SK-N-SH (cell line): ENCODE data around the gene PRKG1. TPM values are rescaled to one million over a fixed set of nuclear protein-coding genes. Genes with fewer than 3 reads are reported as not detected.

Experiments
- CTCF ChIA-PET: fragments of 300-600, 350-600 bp; formaldehyde crosslinking; extraction: SDS; loops from one replicate; lab custom pipeline; 2021; lab: Yijun Ruan, JAX
- POLR2A ChIA-PET: fragments of 350-600 bp; sonication (Branson Sonifier 250); formaldehyde crosslinking; extraction: SDS; loops from one replicate; lab custom pipeline; 2020; ENCODE audit warnings: antibody characterized with exemption, inconsistent platforms; lab: Yijun Ruan, JAX
- DNase-seq: peaks from one replicate; pipeline ENCODE4 v3.0.0; 2012
- H2AFZ ChIP-seq: fragments of 200-600 bp; sonication (generic); 2 replicates; pipeline ENCODE4 v1.8.1; 2016; ENCODE audit warnings: antibody characterized with exemption, mild to moderate bottlenecking, low read depth
- H3F3A ChIP-seq: fragments of 200-600 bp; sonication (generic); replicated peaks from 2 replicates; pipeline ENCODE3; 2016; ENCODE audit warnings: antibody characterized with exemption, mild to moderate bottlenecking; ENCODE audit not compliant: insufficient read depth
- H3K27ac ChIP-seq, 2 experiments: fragments of 200-500 bp in 1 of 2; fragments of 200-600 bp in 1 of 2; sonication (Bioruptor generic) in 1 of 2; sonication (generic), shearing (Covaris generic) in 1 of 2; 2 replicates each; pipeline versions ENCODE4 v1.5.1 to v1.6.1; 2014 to 2016; ENCODE audit warnings: low read depth in 2 of 2, inconsistent platforms in 1 of 2, low read length in 1 of 2, mild to moderate bottlenecking in 1 of 2, mixed read lengths in 1 of 2
- H3K27me3 ChIP-seq: fragments of 200-600 bp; sonication (generic), shearing (Covaris generic); 2 replicates; pipeline ENCODE4 v1.6.1; 2016; ENCODE audit warnings: mixed run types; ENCODE audit not compliant: insufficient read depth
- H3K36me3 ChIP-seq, 2 experiments: fragments of 200-500 bp in 1 of 2; fragments of 200-600 bp in 1 of 2; sonication (Bioruptor generic) in 1 of 2; sonication (generic) in 1 of 2; replicated peaks in 1 of 2; 2 replicates each; pipeline versions ENCODE3 to v1.5.1; 2014 to 2016; ENCODE audit warnings: low read length in 1 of 2, mild to moderate bottlenecking in 1 of 2; ENCODE audit not compliant: insufficient read depth in 2 of 2, control insufficient read depth in 1 of 2
- H3K4me1 ChIP-seq, 2 experiments: fragments of 200-500 bp in 1 of 2; fragments of 200-600 bp in 1 of 2; sonication (Bioruptor generic) in 1 of 2; sonication (generic), shearing (Covaris generic) in 1 of 2; 2 replicates each; pipeline versions ENCODE4 v1.5.1 to v1.6.1; 2014 to 2016; ENCODE audit warnings: low read depth in 1 of 2, low read length in 1 of 2, mixed run types in 1 of 2; ENCODE audit not compliant: insufficient read depth in 2 of 2, control insufficient read depth in 1 of 2
- H3K4me2 ChIP-seq: fragments of 200-600 bp; sonication (generic), shearing (Covaris generic); 2 replicates; pipeline ENCODE4 v1.6.1; 2017; ENCODE audit warnings: mixed run types
- H3K4me3 ChIP-seq, 2 experiments: fragments of 200-500 bp in 1 of 2; fragments of 200-600 bp in 1 of 2; sonication (Bioruptor generic) in 1 of 2; sonication (generic), shearing (Covaris generic) in 1 of 2; 2 replicates each; pipeline versions ENCODE4 v1.5.1 to v1.8.1; 2014 to 2016; ENCODE audit warnings: low read depth in 2 of 2, inconsistent platforms in 1 of 2, low read length in 1 of 2, mild to moderate bottlenecking in 1 of 2, mixed read lengths in 1 of 2, moderate library complexity in 1 of 2
- H3K79me2 ChIP-seq: fragments of 200-600 bp; sonication (generic); 2 replicates; pipeline ENCODE4 v1.8.1; 2017; ENCODE audit warnings: mild to moderate bottlenecking; ENCODE audit not compliant: insufficient read depth
- H3K9ac ChIP-seq: fragments of 200-600 bp; sonication (generic); 2 replicates; pipeline ENCODE4 v1.6.1; 2017; ENCODE audit warnings: mixed run types
- H3K9me2 ChIP-seq: fragments of 200-600 bp; sonication (generic); 2 replicates; pipeline ENCODE4 v1.6.1; 2017; ENCODE audit warnings: mixed run types
- H3K9me3 ChIP-seq: fragments of 200-600 bp; sonication (generic); 2 replicates; pipeline ENCODE4 v1.6.1; 2017; ENCODE audit warnings: mixed run types, mild to moderate bottlenecking, moderate library complexity
- H4K20me1 ChIP-seq: fragments of 200-600 bp; sonication (generic); 2 replicates; pipeline ENCODE4 v1.6.1; 2017; ENCODE audit warnings: mild to moderate bottlenecking, mixed run types; ENCODE audit not compliant: insufficient read depth
- CHD2 ChIP-seq: fragments of 150-350 bp; IDR thresholded peaks from 2 replicates; pipeline ENCODE4 v1.6.1; 2018; ENCODE audit warnings: low read length; ENCODE audit not compliant: partially characterized antibody
- CTCF ChIP-seq: fragments of 200-600 bp; sonication (generic); IDR thresholded peaks from 2 replicates; pipeline ENCODE4 v1.6.1; 2017; ENCODE audit warnings: antibody characterized with exemption, mild to moderate bottlenecking, moderate library complexity
- ELF1 ChIP-seq: IDR thresholded peaks from 2 replicates; pipeline ENCODE4 v1.4.0; 2012
- GATA2 ChIP-seq: sonication (generic); formaldehyde crosslinking; IDR thresholded peaks from 2 replicates; pipeline ENCODE4 v1.5.0; 2020; ENCODE audit warnings: mild to moderate bottlenecking, missing genetic modification reagents
- JUND ChIP-seq: IDR thresholded peaks from 2 replicates; pipeline ENCODE4 v1.4.0; 2012
- POLR2AphosphoS5 ChIP-seq: IDR thresholded peaks from 2 replicates; pipeline ENCODE4 v1.6.1; 2012; ENCODE audit warnings: low read depth, low read length
- RAD21 ChIP-seq: IDR thresholded peaks from 2 replicates; pipeline ENCODE4 v1.6.1; 2012; ENCODE audit warnings: mild to moderate bottlenecking, low read length
- REST ChIP-seq: IDR thresholded peaks from 2 replicates; pipeline ENCODE4 v1.6.1; 2012; ENCODE audit warnings: mild to moderate bottlenecking, low read depth, low read length, moderate library complexity
- RFX5 ChIP-seq: IDR thresholded peaks from 2 replicates; pipeline ENCODE4 v1.6.1; 2012; ENCODE audit warnings: mild to moderate bottlenecking, improper control_type of control experiment, low read length
- TAF1 ChIP-seq: IDR thresholded peaks from 2 replicates; pipeline ENCODE4 v1.6.1; 2012; ENCODE audit warnings: low read depth, mild to moderate bottlenecking, low read length, moderate library complexity, borderline replicate concordance
- TEAD4 ChIP-seq: IDR thresholded peaks from 2 replicates; pipeline ENCODE4 v1.4.0; 2012; ENCODE audit warnings: mild to moderate bottlenecking, borderline replicate concordance; ENCODE audit not compliant: insufficient read depth
- USF2 ChIP-seq: fragments of 150-350 bp; IDR thresholded peaks from 2 replicates; pipeline ENCODE4 v1.6.1; 2017; ENCODE audit warnings: antibody characterized with exemption, low read length, low read depth, borderline replicate concordance
- ZBTB33 ChIP-seq: IDR thresholded peaks from 2 replicates; pipeline ENCODE4 v1.4.0; 2012; ENCODE audit warnings: low read depth, borderline replicate concordance
- WGBS: methylation state at CpG from one replicate; pipeline ENCODE4 v1.1.6; 2017; ENCODE audit warnings: low lambda C conversion rate; 5-methylcytosine and 5-hydroxymethylcytosine counted together
- polyA plus RNA-seq, 3 experiments: library from polyadenylated mRNA; depleted of rRNA; stranded (reverse); fragments of >200 nt; gene quantifications; 2 replicates each; pipeline ENCODE4 v1.2.3, GENCODE V29; 2012

The PRKG1 gene
- polyA plus RNA-seq, 1 of the 3 experiments (the other 2 are of a cell fraction), result 4.1 TPM

- TF ChIP-seq TEAD4 (no peak), ZBTB33 (no peak), GATA2 (CRISPR knock-in tag) (no peak)
These were observed 1045.2 kb downstream of the PRKG1 start (continued) for GRCh38 chr10:52119507-52119906.

- no peaks in the 10 kb centered on the region for H4K20me1 ChIP-seq
- 30% methylated on average over 4 of the region's 4 CpGs for WGBS
- no peak overlapping the region for H3K27ac ChIP-seq
- no peak overlapping the region for H2AFZ ChIP-seq
- no peaks in the 10 kb centered on the region for H3K9me2 ChIP-seq
- TF ChIP-seq ELF1, result no peak
- no peak for TF ChIP-seq POLR2AphosphoS5
- H3K4me1 ChIP-seq, result no peaks in the 10 kb centered on the region
- no peak overlapping the region for H3K9ac ChIP-seq
- H3K9me3 ChIP-seq, result no peaks in the 10 kb centered on the region
- H3F3A ChIP-seq, result no peaks in the 10 kb centered on the region
- POLR2A ChIA-PET, result no interaction called here
- H3K27me3 ChIP-seq, result no peaks in the 10 kb centered on the region
- CTCF ChIA-PET, result no interaction called here
- no peaks in the 10 kb centered on the region for H3K79me2 ChIP-seq
- no peak for DNase-seq
- peaks cover 0 to 3% of the 10 kb centered on the region in 2 experiments for H3K36me3 ChIP-seq
- 0 out of 2 replicates have a peak overlapping the region, but pooled peaks have one; percentile 16 for H3K4me2 ChIP-seq
- no peak overlapping the region for H3K4me3 ChIP-seq
These were observed 1047.4 kb downstream of the PRKG1 start for GRCh38 chr10:52121688-52122087.

- H3K27ac ChIP-seq, result no peak overlapping the region
- H3K4me3 ChIP-seq, result no peak overlapping the region
- no peaks in the 10 kb centered on the region for H3K27me3 ChIP-seq
- no peaks in the 10 kb centered on the region; a peak in 1 of 4 replicates for H3K4me1 ChIP-seq
- H3K36me3 ChIP-seq, result peaks cover 0 to 3% of the 10 kb centered on the region in 2 experiments
- no peak overlapping the region for H3K9ac ChIP-seq
- no peaks in the 10 kb centered on the region for H3K9me3 ChIP-seq
- H3F3A ChIP-seq, result no peaks in the 10 kb centered on the region
- no peaks in the 10 kb centered on the region for H4K20me1 ChIP-seq
- H3K79me2 ChIP-seq, result no peaks in the 10 kb centered on the region
- no peak overlapping the region for H2AFZ ChIP-seq
- ChIA-PET CTCF (interaction anchor here (0.6 to 1.4 kb wide), 2 partner anchors 11 to 407 kb away, joined by 3 read pairs; no protein-coding TSS in a partner anchor), POLR2A (interaction anchor here (0.6 kb wide), 1 partner anchor 871 kb away, joined by 3 read pairs; no protein-coding TSS in a partner anchor)
- 74% methylated on average over 8 of the region's 8 CpGs for WGBS
- H3K4me2 ChIP-seq, result no peak overlapping the region
- no peaks in the 10 kb centered on the region for H3K9me2 ChIP-seq
- no peak for DNase-seq
- TF ChIP-seq REST, result no peak
- TF ChIP-seq ZBTB33, result no peak
- no peak for TF ChIP-seq TAF1
- no peak for TF ChIP-seq CTCF
- no peak for TF ChIP-seq USF2
- TF ChIP-seq RAD21, result no peak
- no peak for TF ChIP-seq RFX5
- TF ChIP-seq CHD2, result no peak
- TF ChIP-seq JUND, result no peak
These were observed 1053.9 kb downstream of the PRKG1 start for GRCh38 chr10:52128056-52128683.
